A549 (cell line): Measurements from ENCODE around the gene RAP1GAP2.

Experiments
- CEBPB ChIP-seq, 2 experiments: fragments of >200 bp in 1 of 2; sonication (Bioruptor Twin) in 1 of 2; formaldehyde crosslinking in 1 of 2; IDR thresholded peaks; 2 replicates each; pipeline ENCODE4 v1.6.1; 2012 to 2016
- CTCF ChIP-seq: fragments of >200 bp; sonication (Bioruptor Twin); formaldehyde crosslinking; IDR thresholded peaks from 3 replicates; pipeline ENCODE4 v1.5.1; 2016
- TF ChIP-seq, protein P1 (sequence below): fragments of 150-350 bp; IDR thresholded peaks from 2 replicates; pipeline ENCODE4 v1.6.1; 2014; ENCODE audit warnings: low read depth, mild to moderate bottlenecking, low read length

GRCh38 chr17:3046753-3047152 lies 250.5 kb downstream of the RAP1GAP2 start:
- TF ChIP-seq, protein P1, sequence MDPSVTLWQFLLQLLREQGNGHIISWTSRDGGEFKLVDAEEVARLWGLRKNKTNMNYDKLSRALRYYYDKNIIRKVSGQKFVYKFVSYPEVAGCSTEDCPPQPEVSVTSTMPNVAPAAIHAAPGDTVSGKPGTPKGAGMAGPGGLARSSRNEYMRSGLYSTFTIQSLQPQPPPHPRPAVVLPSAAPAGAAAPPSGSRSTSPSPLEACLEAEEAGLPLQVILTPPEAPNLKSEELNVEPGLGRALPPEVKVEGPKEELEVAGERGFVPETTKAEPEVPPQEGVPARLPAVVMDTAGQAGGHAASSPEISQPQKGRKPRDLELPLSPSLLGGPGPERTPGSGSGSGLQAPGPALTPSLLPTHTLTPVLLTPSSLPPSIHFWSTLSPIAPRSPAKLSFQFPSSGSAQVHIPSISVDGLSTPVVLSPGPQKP: no peak
- TF ChIP-seq CEBPB (IDR thresholded peaks at IDR 0.05): no peak
- no peak for TF ChIP-seq CTCF
